ENCODE measurements around the gene DTX3.
"Not testable (repeated sequence)": the region's sequence is repeated elsewhere in the genome, so short reads cannot be mapped to it uniquely, and the experiment has no call there.

The DTX3 gene

DNA sequence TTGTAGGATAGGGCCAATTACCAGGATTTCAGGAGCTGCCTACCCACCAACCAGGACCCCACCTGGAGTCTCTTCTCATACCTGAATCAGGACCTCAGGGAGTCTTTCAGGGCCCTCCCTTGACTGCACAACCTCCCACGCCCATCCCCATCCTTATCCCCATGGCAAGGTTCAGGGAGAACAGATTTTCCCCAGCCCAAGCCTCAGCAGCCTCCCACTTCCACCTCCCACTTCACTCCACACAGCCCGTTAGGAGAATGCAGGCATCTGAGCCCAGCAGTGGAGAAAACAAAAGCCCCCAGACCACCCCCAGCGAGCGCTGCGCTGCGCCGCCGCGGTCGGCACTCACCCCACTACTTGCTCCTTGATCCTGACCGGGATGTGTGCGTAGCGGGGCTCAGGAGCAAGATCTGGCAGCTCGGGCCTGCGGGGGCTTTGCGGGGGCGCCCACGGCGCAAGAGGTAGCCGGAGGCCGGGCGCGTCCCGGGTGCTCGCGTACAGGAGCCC lies 27.0 kb downstream of the DTX3 start:
- DNase-seq (ENCODE audit: low read depth, low spot score) = no peak

DNA sequence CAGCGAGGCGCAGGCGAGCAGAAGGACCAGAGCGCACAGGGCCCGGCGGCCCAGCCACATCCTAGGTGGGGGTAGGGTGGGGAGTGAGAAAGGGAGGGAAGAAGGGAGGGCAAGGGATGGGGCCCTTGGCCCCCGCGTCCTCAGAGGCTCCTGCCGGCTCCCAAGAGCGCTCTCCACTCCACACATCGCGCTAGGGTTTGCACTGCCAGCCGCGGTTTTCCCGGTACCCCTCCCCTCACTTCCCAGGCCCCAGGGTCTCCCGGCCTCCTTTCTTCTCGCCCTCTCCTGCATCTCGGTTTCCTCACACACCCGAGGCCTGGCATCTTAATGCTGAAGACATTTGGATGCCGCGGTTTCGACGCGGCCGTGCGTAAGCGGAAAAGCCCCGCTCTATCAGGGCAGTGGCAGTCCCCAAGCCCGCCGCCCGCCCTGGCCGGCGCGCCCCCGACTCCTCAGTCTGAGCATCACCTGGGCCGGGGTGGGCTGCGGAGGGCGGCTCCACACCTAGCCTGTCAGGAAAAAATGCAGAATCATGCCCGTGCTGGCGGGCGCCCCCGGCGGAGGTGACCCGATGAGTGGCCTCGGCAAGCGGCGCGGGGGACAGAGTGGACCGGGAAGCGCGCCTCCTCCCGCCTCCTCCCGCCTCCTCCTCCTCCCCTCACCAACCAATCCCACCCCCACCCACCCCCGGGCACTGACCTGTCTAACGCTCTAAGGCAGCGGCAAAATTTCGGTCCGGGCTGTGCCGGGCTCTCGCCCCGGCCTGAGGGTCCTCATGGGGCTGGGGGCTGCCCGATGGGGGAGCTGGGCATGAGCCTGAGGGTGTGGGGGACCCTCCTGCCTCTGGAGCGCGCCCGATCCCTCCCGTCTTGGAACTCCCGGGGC lies 27.7 kb downstream of the DTX3 start:
- DNase-seq (ENCODE audit: low read depth, low spot score) = no peak

DNA sequence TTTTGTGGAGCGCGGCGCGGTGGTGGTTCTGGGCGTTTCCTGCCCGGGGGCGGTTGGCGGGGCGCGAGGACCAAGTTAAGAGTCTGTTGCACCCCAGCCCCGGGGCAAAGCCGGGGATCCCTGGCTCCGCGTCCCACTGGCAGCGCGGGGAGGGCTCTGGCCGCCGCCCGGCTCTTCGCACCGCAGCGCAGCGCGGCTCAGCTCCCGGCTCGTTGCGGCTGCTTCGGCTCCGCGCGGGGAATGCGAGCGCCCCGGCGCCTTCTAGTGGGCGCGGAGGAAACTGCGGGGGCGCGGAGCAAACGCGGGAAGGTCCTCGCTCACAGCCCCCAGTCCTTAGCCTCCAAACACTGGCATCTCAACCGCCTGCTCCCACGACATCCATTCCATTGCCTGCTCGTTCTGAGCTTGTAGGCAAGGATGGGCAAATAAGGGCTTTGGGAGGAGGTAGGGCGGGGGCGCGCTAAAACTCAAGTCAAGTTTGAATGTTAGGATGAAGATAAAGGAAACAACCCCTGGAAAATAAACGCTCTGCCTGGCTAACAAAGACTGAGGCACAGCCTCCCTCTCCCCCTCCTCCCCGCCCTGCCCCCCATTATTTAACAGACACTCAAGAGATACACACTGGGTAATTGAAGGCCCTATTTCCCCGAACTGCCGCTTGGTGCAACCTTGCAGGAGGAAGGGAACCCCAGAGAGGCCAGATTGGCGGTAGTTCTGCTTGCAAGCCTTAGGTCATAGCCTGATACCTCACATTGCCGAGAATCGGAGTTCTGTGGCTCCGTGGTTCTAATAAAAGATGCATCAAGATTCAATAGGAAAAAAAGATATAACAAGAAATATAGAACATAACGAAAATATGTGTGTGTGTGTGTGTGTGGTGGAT lies 28.6 kb downstream of the DTX3 start, which contains the start of gene B4GALNT1:
B4GALNT1 (minus strand) TSS at position 244 of the 883 bp plus-strand sequence. CDS start 1,069 bp downstream, outside the sequence.
- DNase-seq (ENCODE audit: low read depth, low spot score) = no peak

DNA sequence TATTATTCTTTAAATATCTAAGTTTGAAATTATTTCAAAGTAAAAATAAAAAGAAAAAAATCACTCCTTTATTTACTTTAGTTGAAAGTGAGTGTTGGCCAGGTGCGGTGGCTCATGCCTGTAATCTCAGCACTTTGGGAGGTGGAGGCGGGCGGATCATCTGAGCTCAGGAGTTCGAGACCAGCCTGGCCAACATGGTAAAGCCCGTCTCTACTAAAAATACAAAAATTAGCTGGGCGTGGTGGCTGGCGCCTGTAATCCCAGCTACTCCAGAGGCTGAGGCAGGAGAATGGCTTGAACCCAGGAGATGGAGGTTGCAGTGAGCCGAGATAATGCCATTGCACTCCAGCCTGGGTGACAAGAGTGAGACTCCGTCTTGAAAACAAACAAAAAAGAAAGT lies 32.1 kb downstream of the DTX3 start:
- not testable (repeated sequence) for DNase-seq (ENCODE audit: low read depth, low spot score)

DNA sequence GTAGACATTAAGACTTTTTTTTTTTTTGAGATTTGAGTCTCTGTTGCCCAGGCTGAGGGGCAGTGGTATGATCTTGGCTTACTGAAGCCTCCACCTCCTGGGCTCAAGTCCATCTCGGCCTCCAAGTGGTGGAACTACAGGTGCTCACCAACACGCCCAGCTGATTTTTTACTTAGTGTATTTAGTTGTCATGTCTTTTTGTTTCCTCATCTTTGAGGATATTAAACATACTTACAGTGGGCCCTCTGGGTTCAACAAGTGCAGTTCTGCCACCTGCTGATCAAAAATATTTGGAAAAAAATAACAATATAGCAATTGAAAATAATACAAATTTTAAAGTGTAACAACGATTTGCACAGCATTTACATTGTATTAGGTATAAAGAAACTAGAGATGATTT lies 32.7 kb downstream of the DTX3 start:
- DNase-seq (ENCODE audit: low read depth, low spot score) = no peak

DNA sequence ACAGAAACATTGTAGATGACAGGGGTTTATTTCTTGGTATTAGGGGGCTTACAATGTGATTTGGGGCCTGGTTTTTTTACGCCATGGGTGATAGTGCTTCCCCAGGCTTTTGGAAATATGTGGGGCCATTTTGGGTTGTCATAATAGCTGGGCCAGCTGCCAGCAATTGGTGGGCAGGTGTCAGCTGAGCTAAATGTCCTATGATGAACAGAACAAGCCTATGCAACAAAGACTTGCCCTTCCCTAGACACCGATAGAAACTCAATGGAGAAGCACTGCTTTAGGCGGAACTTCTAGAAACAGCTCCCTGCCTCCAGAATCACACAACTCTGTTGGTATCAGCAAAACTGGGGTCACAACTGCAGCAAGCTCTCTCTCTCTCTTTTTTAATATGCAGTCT lies 33.5 kb downstream of the DTX3 start:
- no peak for DNase-seq (ENCODE audit: low read depth, low spot score)

DNA sequence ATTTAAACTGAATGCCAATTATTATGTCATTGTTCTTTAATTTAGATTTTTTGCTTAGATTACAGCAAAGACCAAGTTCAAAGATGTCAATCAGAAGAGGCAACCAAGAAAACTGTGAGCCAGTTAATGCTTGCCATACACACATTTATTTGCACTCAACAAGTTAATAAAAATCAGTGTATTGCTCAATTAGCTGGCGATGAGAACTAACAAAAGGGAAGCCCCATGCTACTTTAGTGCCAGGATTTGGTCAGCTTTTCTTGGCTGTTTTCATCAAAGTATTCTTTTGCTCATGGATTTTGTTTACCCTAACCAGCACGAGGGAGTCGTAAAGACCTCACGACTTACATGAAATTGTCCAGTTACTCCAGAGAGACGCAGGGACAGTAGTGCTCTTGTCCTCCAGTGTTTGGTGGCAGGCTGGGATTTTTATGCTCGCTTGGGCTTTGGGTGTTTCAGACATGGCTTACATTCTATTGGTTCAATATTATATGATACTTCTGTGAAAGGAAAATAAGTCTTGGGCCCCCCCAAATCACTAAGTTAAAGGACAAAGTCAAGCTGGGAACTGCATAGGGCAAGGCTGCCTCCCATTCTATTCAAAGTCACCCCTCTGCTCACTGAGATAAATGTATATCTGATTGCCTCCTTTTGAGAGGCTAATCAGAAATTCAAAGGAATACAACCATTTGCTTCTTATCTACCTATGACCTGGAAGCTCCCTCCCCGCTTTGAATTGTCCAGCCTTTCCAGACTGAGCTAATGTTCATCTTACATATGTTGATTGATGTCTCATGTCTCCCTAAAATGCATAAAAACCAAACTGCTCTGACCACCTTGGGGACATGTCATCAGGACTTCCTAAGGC lies 35.8 kb downstream of the DTX3 start:
- DNase-seq (ENCODE audit: low read depth, low spot score) = no peak

DNA sequence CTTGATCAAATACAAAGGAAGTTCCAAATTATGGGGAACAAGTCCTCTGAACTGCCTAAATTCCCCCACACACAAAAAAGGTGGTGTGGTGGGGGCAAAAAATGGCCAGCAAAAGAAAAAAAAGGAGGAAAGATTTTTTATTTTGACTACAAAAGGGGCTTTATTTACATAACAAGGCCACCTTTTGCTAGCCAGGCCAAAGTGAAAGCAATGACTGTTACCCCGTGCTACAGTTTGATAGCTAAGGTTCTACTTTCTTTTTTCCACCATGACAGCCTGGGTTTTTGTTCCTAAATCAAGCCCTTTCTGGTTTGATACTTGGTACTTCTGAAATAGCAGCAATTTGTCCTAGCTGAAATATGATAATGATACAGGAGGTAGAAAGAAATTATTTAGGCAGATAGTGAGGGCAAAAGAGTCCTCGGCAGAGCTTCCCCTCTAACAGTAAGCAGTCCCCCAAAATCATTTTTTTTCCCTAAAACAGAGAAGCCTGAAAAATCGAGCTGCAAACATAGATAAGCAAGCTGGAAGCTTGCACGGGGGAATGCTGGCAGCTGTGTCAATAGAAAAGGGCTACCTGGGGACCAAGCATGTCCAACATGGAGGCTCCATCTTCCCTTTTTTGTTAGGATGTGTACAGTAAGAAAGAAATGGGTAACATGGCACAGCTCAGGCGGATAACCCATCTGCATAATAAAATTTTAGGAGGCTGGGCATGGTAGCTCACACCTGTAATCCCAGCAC lies 37.2 kb downstream of the DTX3 start:
- DNase-seq (ENCODE audit: low read depth, low spot score) = no peak

DNA sequence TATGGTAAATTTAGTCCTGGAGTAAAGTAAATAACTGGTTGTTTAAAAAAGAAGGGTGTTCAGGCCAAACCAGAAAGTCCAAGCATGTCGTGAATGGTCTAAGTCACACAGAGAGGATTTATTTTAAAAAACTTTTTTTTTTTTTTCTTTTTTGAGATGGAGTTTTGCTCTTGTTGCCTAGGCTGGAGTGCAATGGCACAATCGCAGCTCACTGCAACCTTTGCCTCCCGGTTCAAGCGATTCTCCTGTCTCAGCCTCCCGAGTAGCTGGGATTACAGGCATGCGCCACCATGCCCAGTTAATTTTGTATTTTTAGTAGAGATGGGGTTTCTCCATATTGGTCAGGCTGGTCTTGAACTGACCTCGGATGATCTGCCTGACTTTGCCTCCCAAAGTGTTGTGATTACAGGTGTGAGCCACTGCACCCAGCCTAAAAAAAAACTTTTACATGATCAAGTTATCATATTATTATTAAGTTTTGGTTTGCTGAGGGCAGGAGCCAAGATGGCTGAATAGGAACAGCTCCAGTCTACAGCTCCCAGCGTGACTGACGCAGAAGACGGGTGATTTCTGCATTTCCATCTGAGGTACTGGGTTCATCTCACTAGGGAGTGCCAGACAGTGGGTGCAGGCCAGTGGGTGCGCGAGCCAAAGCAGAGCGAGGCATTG lies 41.5 kb downstream of the DTX3 start:
- DNase-seq (ENCODE audit: low read depth, low spot score) = not testable (repeated sequence)

DNA sequence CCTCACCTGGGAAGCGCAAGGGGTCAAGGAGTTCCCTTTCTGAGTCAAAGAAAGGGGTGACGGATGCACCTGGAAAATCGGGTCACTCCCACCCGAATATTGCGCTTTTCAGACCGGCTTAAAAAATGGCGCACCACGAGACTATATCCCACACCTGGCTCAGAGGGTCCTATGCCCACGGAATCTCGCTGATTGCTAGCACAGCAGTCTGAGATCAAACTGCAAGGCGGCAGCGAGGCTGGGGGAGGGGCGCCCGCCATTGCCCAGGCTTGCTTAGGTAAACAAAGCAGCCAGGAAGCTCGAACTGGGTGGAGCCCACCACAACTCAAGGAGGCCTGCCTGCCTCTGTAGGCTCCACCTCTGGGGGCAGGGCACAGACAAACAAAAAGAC lies 42.0 kb downstream of the DTX3 start:
- not testable (repeated sequence) for DNase-seq (ENCODE audit: low read depth, low spot score)

DNA sequence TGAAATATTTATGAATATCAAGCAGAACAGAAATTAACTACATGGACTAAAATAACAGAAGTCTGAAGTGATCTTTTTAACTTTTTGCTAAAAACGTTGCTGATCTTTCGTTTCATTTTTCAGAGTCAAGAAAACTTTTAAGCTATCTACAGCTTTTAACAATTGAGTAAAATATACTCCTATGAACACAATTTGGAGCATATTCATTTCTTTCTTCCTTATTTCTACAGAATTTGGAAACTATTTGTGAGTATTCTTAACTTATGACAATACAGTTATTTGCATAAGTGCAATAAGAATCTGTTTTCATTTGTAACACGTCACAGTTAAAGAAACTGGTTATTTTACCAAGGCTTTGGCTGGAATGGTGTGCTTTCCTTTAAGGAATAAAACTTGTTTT lies 49.4 kb downstream of the DTX3 start:
- DNase-seq (ENCODE audit: low read depth, low spot score) = no peak

DNA sequence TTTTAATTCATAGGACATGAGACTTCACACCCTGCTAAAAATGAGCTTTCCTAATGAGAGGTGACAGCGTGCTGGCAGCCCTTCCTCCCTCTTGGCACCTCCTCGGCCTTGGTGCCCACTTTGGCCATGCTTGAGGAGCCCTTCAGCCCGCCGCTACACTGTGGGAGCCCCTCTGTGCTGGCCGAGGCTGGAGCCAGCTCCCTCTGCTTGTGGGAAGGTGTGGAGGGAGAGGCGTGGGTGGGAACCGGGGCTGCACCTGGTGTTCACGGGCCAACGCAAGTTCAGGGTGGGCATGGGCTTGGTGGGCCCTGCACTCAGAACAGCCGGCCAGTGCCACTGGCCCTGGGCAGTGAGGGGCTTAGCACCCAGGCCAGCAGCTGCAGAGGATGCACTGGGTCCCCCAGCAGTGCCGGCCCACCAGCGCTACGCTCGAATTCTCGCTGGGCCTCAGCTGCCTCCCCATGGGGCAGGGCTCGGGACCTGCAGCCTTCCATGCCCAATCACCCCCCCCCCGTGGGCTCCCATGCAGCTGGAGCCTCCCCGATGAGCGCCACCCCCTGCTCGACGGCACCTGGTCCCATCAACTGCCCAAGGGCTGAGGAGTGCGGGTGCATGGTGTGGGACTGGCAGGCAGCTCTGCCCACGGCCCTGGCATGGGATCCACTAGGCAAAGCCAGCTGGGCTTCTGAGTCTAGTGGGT lies 51.1 kb downstream of the DTX3 start:
- DNase-seq (ENCODE audit: low read depth, low spot score) = no peak

DNA sequence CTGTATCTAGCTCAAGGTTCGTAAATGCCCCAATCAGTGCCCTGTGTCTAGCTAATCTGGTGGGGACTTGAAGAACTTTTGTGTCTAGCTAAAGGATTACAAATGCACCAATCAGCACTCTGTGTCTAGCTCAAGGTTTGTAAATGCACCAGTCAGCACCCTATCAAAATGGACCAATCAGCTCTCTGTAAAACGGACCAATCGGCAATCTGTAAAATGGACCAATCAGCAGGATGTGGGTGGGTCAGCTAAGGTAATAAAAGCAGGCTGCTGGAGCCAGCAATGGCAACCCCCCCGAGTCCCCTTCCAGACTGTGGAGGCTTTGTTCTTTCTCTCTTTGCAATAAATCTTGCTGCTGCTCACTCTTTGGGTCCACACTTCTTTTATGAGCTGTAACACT lies 51.8 kb downstream of the DTX3 start:
- not testable (repeated sequence) for DNase-seq (ENCODE audit: low read depth, low spot score)

DNA sequence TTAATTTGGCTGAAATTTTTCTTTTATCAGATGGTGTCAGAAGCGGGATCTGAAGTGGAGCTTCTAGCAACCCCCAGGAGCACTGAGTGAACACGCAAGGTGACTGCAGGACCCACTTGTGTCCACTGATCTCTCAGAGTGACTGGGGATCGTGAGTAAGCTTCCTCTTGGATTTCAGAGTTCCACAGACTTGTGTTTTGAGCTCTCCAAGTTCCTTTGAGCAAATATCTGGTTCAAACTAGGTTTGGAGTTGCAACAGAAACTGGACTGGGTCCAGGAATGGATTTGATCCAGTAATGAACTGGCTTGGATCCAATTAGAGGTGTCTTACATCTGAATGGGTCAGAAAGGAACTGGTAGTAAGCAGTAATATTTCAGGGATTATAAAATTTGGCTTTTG lies 53.1 kb downstream of the DTX3 start:
- DNase-seq (ENCODE audit: low read depth, low spot score) = no peak

DNA sequence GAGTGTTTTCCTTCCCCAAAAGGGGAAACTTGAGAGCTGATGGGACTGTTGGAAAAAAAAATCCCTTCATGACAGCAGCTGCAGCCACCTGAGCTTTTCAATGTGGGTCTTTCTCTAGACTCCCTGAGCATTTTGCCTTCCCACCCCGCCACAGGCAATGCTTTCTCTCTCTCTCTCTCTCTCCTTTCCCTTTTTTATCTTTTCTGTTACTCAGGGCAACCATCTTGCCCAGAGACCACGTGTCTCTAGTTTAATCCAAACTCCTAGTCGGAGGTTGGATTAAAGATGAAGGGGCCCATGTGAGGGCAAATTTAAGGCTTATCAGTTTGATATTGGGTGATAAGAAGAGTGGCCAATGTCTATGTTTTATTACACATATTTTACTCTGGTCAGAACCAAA lies 54.3 kb downstream of the DTX3 start:
- no peak for DNase-seq (ENCODE audit: low read depth, low spot score)
